COLO668 (cell line): ENCODE results near the gene ITPR2.
"Not testable (repeated sequence)": the region's sequence is repeated elsewhere in the genome, so short reads cannot be mapped to it uniquely, and the experiment has no call there.

Source experiments
- DNase-seq: peaks from one replicate; lab custom pipeline; 2025; ENCODE audit not compliant: unreplicated experiment; lab: John Stamatoyannopoulos, UW

The ITPR2 gene

GRCh38 chr12:26767116-26767515 is 65.9 kb downstream of the ITPR2 start:
- no peak for DNase-seq

- DNase-seq = no peak
Measured at GRCh38 chr12:26762186-26762585, 70.8 kb downstream of the ITPR2 start.

GRCh38 chr12:26761775-26762174 is 71.2 kb downstream of the ITPR2 start:
- no peak for DNase-seq

GRCh38 chr12:26760657-26761293 is 72.2 kb downstream of the ITPR2 start:
- DNase-seq = no peak

- DNase-seq = not testable (repeated sequence)
Measured at GRCh38 chr12:26755362-26755761, 77.6 kb downstream of the ITPR2 start.

DNA sequence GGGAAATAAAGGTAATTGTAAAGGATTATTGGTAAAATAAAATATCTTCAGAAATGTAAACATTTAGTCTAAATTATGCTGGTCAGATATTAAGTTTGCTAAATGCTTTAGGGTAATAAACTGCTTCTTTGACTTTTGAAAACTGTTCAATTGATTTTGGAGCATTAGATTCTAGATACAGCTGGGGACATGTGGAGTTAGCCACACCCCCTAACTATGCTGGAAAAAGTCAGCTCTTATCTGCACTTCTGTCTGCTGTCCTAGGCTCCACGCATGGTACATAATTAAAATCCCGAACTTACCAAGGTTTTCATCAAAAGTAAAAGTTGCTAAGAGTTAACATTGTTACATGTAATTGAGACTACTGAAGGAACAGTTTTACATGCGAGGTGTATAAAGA is 78.8 kb downstream of the ITPR2 start:
- DNase-seq = no peak

- no peak for DNase-seq
Measured at GRCh38 chr12:26751179-26751578, 81.8 kb downstream of the ITPR2 start.

GRCh38 chr12:26750531-26751175 is 82.3 kb downstream of the ITPR2 start:
- DNase-seq = no peak

DNA sequence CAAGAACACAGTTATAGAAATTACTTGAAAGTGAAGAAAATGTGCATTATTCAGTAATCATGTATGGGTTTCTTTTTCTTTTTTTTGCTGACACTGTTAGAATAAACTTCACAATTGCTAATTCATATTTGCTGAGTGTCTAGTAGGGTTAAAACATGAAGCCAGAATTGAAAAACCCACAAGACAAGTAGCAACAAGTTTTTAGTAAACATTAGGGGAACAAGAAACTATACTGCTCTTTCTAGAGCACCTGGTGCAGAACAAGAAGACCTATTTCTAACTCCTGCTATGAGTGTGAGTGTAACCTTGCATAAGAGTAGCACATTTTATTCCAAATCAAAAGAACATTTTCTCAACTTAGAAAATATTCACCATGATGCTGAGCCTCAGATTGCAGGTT is 83.2 kb downstream of the ITPR2 start:
- DNase-seq = no peak

DNA sequence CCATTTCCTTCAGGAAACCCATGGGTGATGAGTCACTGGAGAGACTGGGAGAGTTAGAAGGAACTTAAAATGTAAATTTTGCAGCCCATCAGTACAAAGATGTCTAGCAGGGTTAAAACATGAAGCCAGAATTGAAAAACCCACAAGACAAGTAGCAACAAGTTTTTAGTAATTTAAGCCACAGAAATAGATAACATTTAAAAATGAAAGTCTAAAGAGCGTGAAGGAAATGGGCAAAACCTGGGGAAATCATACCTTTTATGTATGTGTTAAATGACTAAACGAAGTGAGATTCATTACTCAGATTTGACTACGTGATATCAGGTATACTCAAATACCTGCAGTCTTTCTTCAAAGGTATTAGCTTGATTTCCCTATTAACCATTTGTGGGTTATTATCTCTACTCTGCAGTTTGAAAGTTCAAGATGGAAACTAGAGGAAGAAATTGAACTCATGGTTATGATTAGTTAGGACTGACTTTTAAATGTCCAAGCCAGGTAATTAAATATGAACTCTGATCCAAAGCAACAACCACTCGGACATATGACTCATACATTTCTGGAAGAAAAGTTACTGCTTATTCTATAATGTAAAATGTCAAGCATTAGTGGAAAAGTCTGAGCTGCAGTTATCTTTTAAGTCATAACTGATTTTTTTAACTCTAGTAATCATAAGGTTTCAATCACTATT is 84.1 kb downstream of the ITPR2 start:
- DNase-seq = no peak

GRCh38 chr12:26748412-26748740 is 84.6 kb downstream of the ITPR2 start:
- no peak for DNase-seq

DNA sequence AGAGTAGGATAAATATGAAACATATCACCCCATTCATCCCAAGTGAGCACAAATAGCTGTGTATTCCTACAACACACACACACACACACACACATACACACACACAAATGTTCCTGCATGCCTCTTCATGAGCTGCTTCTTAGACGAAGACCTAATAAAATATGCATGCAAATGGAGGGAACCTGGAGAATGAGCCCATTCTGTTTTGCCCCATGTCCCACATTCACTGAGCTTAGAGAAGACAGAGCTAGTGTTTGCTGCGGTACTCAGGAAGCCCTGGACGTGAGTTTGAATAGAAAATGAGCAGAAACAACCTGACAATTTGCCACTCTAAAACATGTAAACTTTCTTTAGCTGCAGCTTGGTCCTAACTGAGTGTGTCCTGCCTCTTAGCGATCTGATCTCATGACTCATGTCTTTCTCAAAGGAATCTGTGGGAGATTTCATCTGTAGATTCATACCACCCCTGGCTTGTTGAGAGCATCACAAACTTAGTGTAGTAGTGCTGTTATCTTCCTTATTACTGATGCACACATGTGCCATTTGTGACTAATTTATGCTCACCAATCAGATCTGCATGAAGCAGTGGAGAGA is 86.8 kb downstream of the ITPR2 start:
- DNase-seq = no peak

GRCh38 chr12:26744697-26745440 is 88.1 kb downstream of the ITPR2 start:
- DNase-seq = no peak

GRCh38 chr12:26744042-26744626 is 88.9 kb downstream of the ITPR2 start:
- DNase-seq = no peak

DNA sequence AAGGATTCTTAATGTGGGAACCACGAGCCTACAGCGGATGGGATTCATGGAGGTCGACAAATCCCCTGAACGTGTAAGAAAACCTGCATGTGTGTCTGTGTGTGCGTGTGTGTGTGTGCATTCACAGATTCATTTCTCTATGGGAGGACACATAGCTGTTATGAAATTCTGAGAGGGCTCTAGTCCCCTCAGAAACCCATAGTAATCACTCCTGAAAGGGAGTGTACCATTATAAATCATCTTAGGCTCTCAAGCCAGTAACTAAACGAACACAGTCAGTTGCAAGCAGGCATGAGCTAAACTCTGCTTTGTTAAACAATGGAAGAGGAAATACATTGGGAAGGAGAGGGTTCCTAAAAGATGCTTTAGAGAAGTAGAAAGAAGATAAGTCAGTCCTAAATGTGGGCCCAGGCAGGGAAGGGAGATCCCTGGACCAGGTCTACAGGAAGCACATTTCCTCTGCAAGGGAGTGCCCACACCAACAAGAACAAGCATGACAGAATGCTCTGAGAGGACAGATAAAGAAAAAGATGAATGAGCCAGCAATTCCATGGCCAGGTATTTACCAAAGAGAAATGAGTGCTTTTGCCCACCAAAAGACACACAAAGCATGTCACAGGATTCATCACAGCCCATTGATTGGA is 91.3 kb downstream of the ITPR2 start:
- no peak for DNase-seq

GRCh38 chr12:26740991-26741390 is 92.0 kb downstream of the ITPR2 start:
- DNase-seq = no peak

GRCh38 chr12:26740348-26740747 is 92.6 kb downstream of the ITPR2 start:
- no peak for DNase-seq

DNA sequence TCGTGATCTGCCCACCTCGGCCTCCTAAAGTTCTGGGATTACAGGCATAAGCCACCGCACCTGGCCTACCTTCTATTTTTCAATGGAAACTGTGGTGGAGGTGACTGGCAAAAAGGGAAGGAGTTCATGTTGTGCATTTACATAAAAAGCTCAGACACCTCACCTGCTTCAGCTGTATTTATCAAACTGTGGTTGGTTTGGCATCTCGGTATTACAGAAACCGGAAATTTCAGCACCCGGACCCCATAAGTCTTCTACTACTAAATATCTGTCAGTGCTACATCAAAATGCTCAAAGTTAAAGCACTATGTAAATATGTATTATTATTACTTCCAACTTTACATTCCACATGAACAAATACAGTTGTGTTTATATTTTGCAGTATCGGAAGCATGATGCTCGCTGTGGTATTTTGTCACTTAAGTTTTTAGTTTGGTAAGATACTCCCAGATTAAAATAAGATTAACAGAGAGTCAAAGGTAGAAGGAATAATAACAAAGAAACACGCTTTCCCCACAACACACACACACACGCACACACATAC is 95.4 kb downstream of the ITPR2 start:
- DNase-seq = no peak

DNA sequence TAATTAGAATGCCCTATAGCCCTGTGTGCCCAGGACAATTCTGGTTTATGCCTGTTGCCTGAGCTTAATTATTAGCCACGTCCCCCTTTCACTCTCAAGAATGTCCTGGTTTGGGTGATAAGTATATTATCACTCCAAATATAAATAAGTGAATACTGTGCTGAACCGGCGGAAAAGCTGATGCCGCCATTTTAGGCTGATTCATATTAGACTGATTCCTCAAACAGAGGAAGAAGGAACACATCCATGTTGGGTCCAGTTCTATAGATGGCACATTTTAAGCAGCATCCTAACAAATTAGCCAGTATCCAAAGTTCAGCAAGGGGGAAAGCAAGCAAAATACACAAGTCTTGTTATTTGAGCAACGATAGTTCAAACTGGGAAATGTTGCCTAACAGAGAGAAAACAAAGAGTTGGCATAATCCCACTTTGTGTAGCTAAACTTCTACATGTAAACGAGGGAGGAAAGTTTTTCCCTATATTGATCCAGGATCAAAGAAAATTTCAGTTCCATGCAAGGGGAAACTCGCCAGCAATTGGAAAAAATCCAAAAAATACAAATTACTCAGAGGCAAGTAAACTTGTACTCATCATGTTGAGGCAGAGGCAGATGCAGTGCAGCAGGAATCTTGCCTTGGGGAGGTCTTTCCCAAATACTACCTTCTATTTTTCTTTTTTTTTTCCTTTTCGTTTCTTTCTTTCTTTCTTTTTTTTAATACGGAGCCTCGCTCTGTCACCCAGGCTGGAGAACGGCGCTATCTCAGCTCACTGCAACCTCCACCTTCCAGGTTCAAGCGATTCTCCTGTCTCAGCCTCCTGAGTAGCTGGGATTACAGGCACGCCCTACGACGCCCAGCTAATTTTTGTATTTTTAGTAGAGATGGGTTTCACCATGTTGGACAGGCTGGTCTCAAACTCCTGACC is 96.2 kb downstream of the ITPR2 start:
- DNase-seq = no peak
